ENCODE data around the gene ARHGEF1. TPM values are rescaled to one million over a fixed set of nuclear protein-coding genes. Genes with fewer than 3 reads are reported as not detected.
A peak's percentile ranks its signal among the peaks of the same experiment; 100 is the strongest.

ARHGEF1 gene
- total and polyA plus RNA-seq, 7 experiments from 2014 or later, result 184 to 1,236 (median 1,084) TPM

GRCh38 chr19:41866284-41866683, 16.7 kb upstream of the ARHGEF1 start:
- Histone ChIP-seq H3K9me3 (ENCODE audit: control insufficient read depth in 2 of 3, low read length in 3 of 3) (no peaks in the 10 kb centered on the region), H3K4me3 (ENCODE audit: low read length) (no peak overlapping the region), H3K36me3 (ENCODE audit: control insufficient read depth in 2 of 3, insufficient read depth in 3 of 3, low read length in 3 of 3) (peaks cover 16 to 76% (median 26%) of the 10 kb centered on the region in 3 experiments), H3K4me1 (ENCODE audit: control insufficient read depth in 2 of 2, insufficient read depth in 2 of 2, low read length in 2 of 2) (peaks cover 58 to 66% of the 10 kb centered on the region in 2 donors), H3K27ac (ENCODE audit: low read depth, low read length) (peak overlapping the region; percentile 54), H3K27me3 (ENCODE audit: control insufficient read depth in 2 of 2, insufficient read depth in 2 of 2, low read length in 2 of 2) (no peaks in the 10 kb centered on the region)
- peak overlapping the region in 8 of 9 donors; percentile 32 to 91 (median 74) for H3K27ac Mint-ChIP-seq
- peaks cover 47 to 88% (median 77%) of the 10 kb centered on the region in 7 donors for H3K4me1 Mint-ChIP-seq
- POLR2A ChIA-PET, result interaction anchor here (0.7 to 10.0 kb wide), 4 partner anchors 9 to 1435 kb away, joined by 3 to 220 read pairs (median 6); partner anchors contain the start of gene ARHGEF1
- intact Hi-C loops (cut with micrococcal nuclease), result no loop called here
- H3K27me3 Mint-ChIP-seq, result no peaks in the 10 kb centered on the region
- ATAC-seq (no peak), DNase-seq (no peak)
- peaks cover 9 to 51% (median 26%) of the 10 kb centered on the region in 5 donors for H3K36me3 Mint-ChIP-seq
- no peaks in the 10 kb centered on the region for H3K9me3 Mint-ChIP-seq
- H3K4me3 Mint-ChIP-seq, result peak overlapping the region in 5 of 10 donors; percentile 3 to 48 (median 31)
- CTCF ChIA-PET, result interaction anchor here (0.7 kb wide), 1 partner anchor 253 kb away, joined by 3 read pairs; no protein-coding TSS in a partner anchor

DNA sequence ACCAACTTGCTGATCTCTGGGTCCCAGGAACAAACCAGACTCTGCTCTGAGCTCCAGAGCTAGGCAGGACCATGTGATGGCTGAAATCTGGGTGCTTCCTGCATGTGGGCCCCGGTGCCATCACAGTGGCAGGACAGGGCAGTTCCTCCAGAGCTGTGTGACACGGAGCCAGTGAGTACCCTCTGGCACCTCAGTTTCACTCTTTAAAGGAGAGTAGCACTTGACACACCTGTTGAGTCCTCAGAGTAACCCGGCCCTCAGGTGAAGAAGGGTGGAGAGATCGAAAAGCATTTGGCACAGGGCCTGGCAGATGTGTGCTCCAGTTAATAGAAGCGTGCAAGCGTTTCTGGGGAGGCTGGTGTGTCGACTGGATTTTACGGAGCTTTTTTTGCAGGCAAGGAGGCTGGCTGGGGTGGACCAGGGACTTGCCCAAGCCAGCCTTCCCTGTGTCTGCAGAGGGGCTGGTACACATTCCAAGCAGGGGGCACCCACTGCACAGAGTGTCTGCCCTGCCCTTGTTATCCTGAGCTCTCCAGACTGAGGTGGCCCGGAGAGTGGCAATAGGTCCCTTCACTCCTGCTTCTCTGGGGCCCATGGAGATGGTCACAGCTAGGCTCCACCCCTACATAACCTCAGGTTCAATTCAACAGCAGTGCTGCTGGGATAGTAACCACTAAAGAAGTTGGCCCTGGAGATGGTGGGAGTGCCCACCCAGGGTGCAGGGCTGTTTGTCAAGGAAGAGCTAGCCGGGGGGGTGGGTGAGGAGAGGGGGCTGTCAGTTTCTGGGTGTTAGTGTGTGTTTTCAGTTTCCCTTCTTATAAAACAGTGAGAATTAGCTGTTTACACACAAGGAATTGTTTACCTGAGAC, 14.6 kb upstream of the ARHGEF1 start:
- H3K36me3 ChIP-seq (ENCODE audit: control insufficient read depth in 2 of 3, insufficient read depth in 3 of 3, low read length in 3 of 3), result peaks cover 16 to 56% (median 20%) of the 10 kb centered on the region in 3 experiments
- CTCF ChIA-PET, result interaction anchor here (1.1 kb wide), 1 partner anchor 75 kb away, joined by 3 read pairs; no protein-coding TSS in a partner anchor
- Mint-ChIP-seq H3K4me1 (peaks cover 46 to 86% (median 77%) of the 10 kb centered on the region in 7 donors), H3K36me3 (peaks cover 5 to 41% (median 23%) of the 10 kb centered on the region in 5 donors), H3K9me3 (no peaks in the 10 kb centered on the region), H3K4me3 (peak overlapping the region in 5 of 10 donors; percentile 3 to 63 (median 36)), H3K27me3 (no peaks in the 10 kb centered on the region), H3K27ac (peak overlapping the region; percentile 76 to 95 (median 89))
- POLR2A ChIA-PET, result interaction anchor here (0.6 to 11.3 kb wide), 4 partner anchors 9 to 75 kb away, joined by 3 to 565 read pairs (median 4); partner anchors contain the start of genes ARHGEF1 and RPS19
- ATAC-seq (no peak), DNase-seq (no peak)
- no peaks in the 10 kb centered on the region for H3K9me3 ChIP-seq (ENCODE audit: control insufficient read depth in 2 of 3, low read length in 3 of 3)
- no peak overlapping the region for H3K4me3 ChIP-seq (ENCODE audit: low read length)
- peak overlapping the region; percentile 52 for H3K27ac ChIP-seq (ENCODE audit: low read depth, low read length)
- no peaks in the 10 kb centered on the region for H3K27me3 ChIP-seq (ENCODE audit: control insufficient read depth in 2 of 2, insufficient read depth in 2 of 2, low read length in 2 of 2)
- peaks cover 58 to 66% of the 10 kb centered on the region in 2 donors for H3K4me1 ChIP-seq (ENCODE audit: control insufficient read depth in 2 of 2, insufficient read depth in 2 of 2, low read length in 2 of 2)
- intact Hi-C loops (cut with micrococcal nuclease), result no loop called here

DNA sequence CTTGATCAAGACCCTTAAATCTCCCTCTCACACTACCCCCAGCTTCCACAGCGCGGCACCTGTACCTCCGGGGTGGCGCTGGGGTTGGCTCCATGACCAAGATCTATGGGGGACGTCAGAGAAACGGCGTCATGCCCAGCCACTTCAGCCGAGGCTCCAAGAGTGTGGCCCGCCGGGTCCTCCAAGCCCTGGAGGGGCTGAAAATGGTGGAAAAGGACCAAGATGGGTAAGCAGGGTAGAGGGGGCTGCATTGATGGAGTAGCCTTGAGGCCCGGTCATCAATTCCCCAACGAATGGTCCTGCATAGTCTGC, 14.0 kb upstream of the ARHGEF1 start:
- ATAC-seq (no peak), DNase-seq (no peak)
- H3K27ac Mint-ChIP-seq, result peak overlapping the region; percentile 26 to 95 (median 83)
- Histone ChIP-seq H3K36me3 (ENCODE audit: control insufficient read depth in 2 of 3, insufficient read depth in 3 of 3, low read length in 3 of 3) (peaks cover 14 to 50% (median 20%) of the 10 kb centered on the region in 3 experiments), H3K9me3 (ENCODE audit: control insufficient read depth in 2 of 3, low read length in 3 of 3) (no peaks in the 10 kb centered on the region), H3K4me1 (ENCODE audit: control insufficient read depth in 2 of 2, insufficient read depth in 2 of 2, low read length in 2 of 2) (peaks cover 61 to 69% of the 10 kb centered on the region in 2 donors), H3K4me3 (ENCODE audit: low read length) (no peak overlapping the region), H3K27me3 (ENCODE audit: control insufficient read depth in 2 of 2, insufficient read depth in 2 of 2, low read length in 2 of 2) (no peaks in the 10 kb centered on the region), H3K27ac (ENCODE audit: low read depth, low read length) (peak overlapping the region; percentile 52)
- H3K36me3 Mint-ChIP-seq, result peaks cover 5 to 37% (median 19%) of the 10 kb centered on the region in 5 donors
- POLR2A ChIA-PET, result interaction anchor here (0.6 to 11.3 kb wide), 3 partner anchors 9 to 75 kb away, joined by 3 to 565 read pairs (median 5); partner anchors contain the start of genes ARHGEF1 and RPS19
- intact Hi-C loops (cut with micrococcal nuclease), result no loop called here
- peaks cover 44 to 86% (median 75%) of the 10 kb centered on the region in 7 donors for H3K4me1 Mint-ChIP-seq
- CTCF ChIA-PET, result interaction anchor here (1.1 kb wide), 1 partner anchor 74 kb away, joined by 3 read pairs; no protein-coding TSS in a partner anchor
- no peaks in the 10 kb centered on the region for H3K9me3 Mint-ChIP-seq
- H3K27me3 Mint-ChIP-seq, result no peaks in the 10 kb centered on the region
- H3K4me3 Mint-ChIP-seq, result peak overlapping the region in 1 of 10 donors; percentile 28

DNA sequence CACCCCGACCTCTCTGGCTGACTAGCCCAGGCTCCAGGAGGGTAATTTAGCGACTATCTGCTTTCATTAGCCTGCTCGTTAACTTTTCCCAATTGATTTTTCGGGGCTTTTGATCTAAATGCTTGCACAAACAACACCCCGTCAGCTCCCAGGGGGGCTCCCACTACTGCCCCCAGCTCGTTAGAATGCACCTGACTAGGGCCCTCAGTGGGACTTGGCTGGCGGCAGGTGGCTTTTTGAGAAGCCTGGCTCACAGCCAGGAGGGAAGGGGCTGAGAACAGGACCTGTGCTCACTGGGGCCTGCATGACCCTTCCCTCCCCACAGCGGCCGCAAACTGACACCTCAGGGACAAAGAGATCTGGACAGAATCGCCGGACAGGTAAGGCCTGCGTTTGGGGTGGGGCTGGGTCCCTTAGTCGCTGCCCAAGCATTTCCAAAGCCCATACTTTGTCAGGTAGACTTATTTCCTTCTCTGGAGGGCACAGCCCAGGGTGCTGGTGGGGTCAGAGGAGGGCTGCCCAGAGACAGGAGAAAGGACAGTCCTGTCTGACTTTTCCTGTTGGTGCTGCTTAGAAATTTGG, 13.5 kb upstream of the ARHGEF1 start:
- DNase-seq (no peak), ATAC-seq (no peak)
- Histone ChIP-seq H3K9me3 (ENCODE audit: control insufficient read depth in 2 of 3, low read length in 3 of 3) (no peaks in the 10 kb centered on the region), H3K27ac (ENCODE audit: low read depth, low read length) (peak overlapping the region; percentile 52), H3K27me3 (ENCODE audit: control insufficient read depth in 2 of 2, insufficient read depth in 2 of 2, low read length in 2 of 2) (no peaks in the 10 kb centered on the region), H3K4me1 (ENCODE audit: control insufficient read depth in 2 of 2, insufficient read depth in 2 of 2, low read length in 2 of 2) (peaks cover 61 to 69% of the 10 kb centered on the region in 2 donors), H3K4me3 (ENCODE audit: low read length) (no peak overlapping the region), H3K36me3 (ENCODE audit: control insufficient read depth in 2 of 3, insufficient read depth in 3 of 3, low read length in 3 of 3) (peaks cover 9 to 45% (median 15%) of the 10 kb centered on the region in 3 experiments)
- Mint-ChIP-seq H3K4me3 (peak overlapping the region in 1 of 10 donors; percentile 33), H3K27ac (peak overlapping the region in 7 of 9 donors; percentile 30 to 99 (median 83)), H3K9me3 (no peaks in the 10 kb centered on the region), H3K4me1 (peaks cover 46 to 85% (median 73%) of the 10 kb centered on the region in 7 donors), H3K36me3 (peaks cover 0 to 32% (median 14%) of the 10 kb centered on the region in 5 donors), H3K27me3 (no peaks in the 10 kb centered on the region)
- intact Hi-C loops (cut with micrococcal nuclease), result no loop called here
- CTCF ChIA-PET, result interaction anchor here (6.2 to 8.7 kb wide), 2 partner anchors 9 to 18 kb away, joined by 38 to 151 read pairs; partner anchors contain the start of gene RPS19
- POLR2A ChIA-PET, result interaction anchor here (1.3 to 11.3 kb wide), 2 partner anchors 17 to 55 kb away, joined by 4 to 565 read pairs; partner anchors contain the start of gene ARHGEF1

- H3K4me1 Mint-ChIP-seq, result peaks cover 43 to 82% (median 73%) of the 10 kb centered on the region in 7 donors
- Histone ChIP-seq H3K4me3 (ENCODE audit: low read length) (no peak overlapping the region), H3K36me3 (ENCODE audit: control insufficient read depth in 2 of 3, insufficient read depth in 3 of 3, low read length in 3 of 3) (peaks cover 0 to 35% (median 10%) of the 10 kb centered on the region in 3 experiments), H3K27me3 (ENCODE audit: control insufficient read depth in 2 of 2, insufficient read depth in 2 of 2, low read length in 2 of 2) (no peaks in the 10 kb centered on the region), H3K9me3 (ENCODE audit: control insufficient read depth in 2 of 3, low read length in 3 of 3) (no peaks in the 10 kb centered on the region), H3K27ac (ENCODE audit: low read depth, low read length) (peak overlapping the region; percentile 52), H3K4me1 (ENCODE audit: control insufficient read depth in 2 of 2, insufficient read depth in 2 of 2, low read length in 2 of 2) (peaks cover 62 to 70% of the 10 kb centered on the region in 2 donors)
- POLR2A ChIA-PET, result interaction anchor here (0.6 to 11.3 kb wide), 8 partner anchors 8 to 1808 kb away, joined by 3 to 565 read pairs (median 6); partner anchors contain the start of genes ARHGEF1 and RPS19
- H3K4me3 Mint-ChIP-seq, result peak overlapping the region in 8 of 10 donors; percentile 19 to 93 (median 56)
- DNase-seq (no peak), ATAC-seq (no peak)
- H3K9me3 Mint-ChIP-seq, result no peaks in the 10 kb centered on the region
- CTCF ChIA-PET, result interaction anchor here (1.0 to 8.7 kb wide), 6 partner anchors 8 to 164 kb away, joined by 3 to 151 read pairs (median 22); partner anchors contain the start of genes RABAC1 and RPS19
- intact Hi-C loops (cut with micrococcal nuclease), result loop anchor here in 1 of 2 donors (5.0 kb wide), 1 partner anchor 162 kb away; no protein-coding TSS in a partner anchor
- no peaks in the 10 kb centered on the region for H3K27me3 Mint-ChIP-seq
- H3K36me3 Mint-ChIP-seq, result peaks cover 0 to 27% (median 11%) of the 10 kb centered on the region in 5 donors
- H3K27ac Mint-ChIP-seq, result peak overlapping the region; percentile 65 to 99 (median 88)
Observed at GRCh38 chr19:41870401-41870873, 12.5 kb upstream of the ARHGEF1 start.

All from naive thymus-derived CD4-positive, alpha-beta T cell (primary cell).